HG03159 (cell line): ENCODE results near the gene RGSL1.

Experiments used
- ATAC-seq: cut with Tn5 transposase; IDR thresholded peaks from one replicate; pipeline ENCODE4 v1.9.1; 2021; ENCODE audit warnings: mild to moderate bottlenecking, moderate library complexity; ENCODE audit not compliant: unreplicated experiment

Gene RGSL1

DNA sequence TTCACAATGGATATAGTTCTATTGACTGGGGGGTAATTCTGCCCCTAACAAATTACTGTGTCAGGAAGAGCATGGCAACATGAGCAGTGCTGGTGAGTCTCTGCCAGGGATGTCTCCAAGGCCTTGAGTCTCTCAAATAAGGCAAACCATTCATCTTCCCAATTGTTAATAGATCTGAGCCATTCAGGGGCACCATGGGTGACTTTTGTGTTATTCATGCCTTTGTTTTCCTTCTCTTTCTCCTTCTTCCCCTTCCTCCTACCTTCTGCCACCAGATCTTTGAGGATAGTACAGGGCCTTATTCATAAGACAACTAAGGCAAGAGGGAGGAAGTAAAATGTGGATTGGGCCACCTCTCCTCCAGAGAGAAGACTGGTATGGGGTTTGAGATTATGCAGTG lies at the start of gene RGSL1:
Gene RGSL1, plus strand, starts transcription at position 60 of the 400 bp plus-strand sequence. Its CDS starts 20 bp downstream, at position 80.
- ATAC-seq, result no peak

GRCh38 chr1:182400567-182400966 lies 49.4 kb upstream of the RGSL1 start, which contains the start of gene TEDDM1:
Gene TEDDM1, minus strand, starts transcription at chr1:182400667. Its CDS starts 182 bp downstream, at chr1:182400485.
- ATAC-seq, result no peak

DNA sequence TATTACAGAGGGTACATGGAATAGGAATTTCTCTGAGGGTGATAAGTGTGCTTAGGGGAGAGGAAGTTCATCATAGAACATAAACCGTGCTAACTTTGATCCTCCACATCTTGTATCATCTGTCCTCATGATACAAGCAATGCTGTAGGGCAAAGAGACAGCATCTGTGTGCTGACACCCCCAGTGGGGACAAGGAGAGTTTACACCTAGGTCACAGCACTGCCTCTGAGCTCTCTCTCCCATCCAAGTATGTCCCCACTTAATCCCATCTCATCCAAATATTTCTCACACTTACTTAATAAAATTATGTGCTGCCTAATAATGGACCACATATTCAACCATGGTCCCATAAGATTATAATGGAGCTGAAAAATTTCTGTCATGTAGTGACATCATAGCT lies 45.2 kb upstream of the RGSL1 start:
- no peak for ATAC-seq

GRCh38 chr1:182405578-182405977 lies 44.4 kb upstream of the RGSL1 start:
- no peak for ATAC-seq

GRCh38 chr1:182406012-182406411 lies 43.9 kb upstream of the RGSL1 start:
- no peak for ATAC-seq

DNA sequence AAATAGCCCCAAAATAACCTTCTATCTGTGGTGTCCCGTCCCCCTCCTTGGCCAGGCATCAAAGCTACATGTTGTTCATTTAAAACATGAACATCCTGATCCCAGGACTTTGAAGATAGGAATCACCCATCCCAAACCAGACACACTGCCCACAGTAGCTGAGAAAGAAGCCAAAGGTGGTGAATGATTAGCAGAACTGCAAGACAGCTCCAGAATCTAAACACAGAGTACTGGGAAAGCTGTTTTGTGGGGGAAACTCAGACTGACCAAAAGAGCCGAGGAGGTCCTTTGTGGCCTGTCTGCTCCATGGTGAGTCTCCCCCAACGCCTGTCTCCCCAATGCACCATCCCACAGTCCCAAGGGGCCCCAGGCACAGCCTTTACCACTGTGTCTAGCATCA lies 42.2 kb upstream of the RGSL1 start:
- no peak for ATAC-seq

GRCh38 chr1:182408435-182409075 lies 41.4 kb upstream of the RGSL1 start:
- no peak for ATAC-seq

DNA sequence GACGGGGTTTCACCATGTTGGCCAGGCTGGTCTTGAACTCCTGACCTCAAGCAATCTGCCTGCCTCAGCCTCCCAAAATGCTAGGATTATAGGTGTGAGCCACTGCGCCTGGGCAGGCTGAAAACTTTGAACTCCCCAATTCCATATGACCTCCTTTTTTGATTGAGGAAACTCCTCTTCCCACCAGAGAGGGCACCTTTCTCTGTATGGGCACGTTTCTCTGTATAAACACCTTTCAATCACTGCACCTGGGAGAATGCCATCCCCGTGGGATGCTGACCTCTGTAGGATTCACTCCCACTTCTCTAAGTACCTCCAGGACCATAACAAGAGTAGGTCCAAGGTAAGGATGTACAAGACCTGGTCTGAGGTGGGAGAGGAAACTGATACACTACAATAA lies 39.8 kb upstream of the RGSL1 start:
- no peak for ATAC-seq

DNA sequence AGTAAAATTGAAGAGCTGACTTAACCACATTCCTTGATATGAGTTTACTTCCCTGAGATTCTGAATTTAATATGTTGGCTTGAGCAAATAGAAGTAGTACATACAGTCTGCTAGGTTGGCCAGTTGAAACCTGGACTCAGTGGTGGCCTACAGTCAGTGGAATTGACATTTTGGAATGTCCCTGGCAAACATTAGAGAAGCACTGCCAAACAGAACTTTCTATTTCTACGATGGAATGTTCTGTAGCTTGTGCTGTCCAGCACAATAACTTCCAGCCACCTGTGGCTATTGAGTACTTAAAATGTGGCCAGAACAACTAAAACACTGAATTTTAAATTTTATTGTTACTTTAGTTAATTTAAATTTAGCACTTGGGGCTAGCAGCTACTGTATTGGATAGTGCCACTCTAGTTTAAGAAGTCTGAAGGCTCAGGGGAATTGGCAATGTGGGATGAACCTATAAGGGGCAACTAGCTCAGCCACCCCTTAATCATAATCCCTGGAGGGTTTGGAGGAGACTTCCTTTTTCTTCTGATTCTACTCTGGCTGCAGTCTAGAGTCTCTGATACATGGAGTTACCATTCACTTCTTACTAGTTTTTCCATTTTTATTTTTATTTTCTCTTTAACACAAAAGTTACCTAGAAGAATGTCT lies 39.2 kb upstream of the RGSL1 start:
- no peak for ATAC-seq

DNA sequence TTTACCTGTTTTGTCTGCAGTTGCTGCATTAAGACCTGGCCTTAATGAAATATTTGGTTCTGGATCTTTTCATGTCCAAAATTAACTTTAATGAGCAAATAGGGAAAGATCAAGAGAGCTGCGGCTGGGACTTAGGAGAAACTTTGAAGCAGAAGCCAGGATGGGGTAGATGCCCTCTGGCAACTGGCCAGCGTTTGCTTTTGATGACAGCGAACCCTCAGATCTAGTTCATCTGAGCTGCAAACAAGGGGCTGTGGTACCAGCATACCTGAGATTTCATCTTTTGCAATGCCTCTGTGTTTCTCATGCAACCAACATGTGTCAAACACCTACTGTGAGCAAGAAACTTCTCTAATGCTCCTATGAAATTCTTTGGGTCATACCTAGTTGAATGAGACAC lies 36.5 kb upstream of the RGSL1 start:
- no peak for ATAC-seq

- no peak for ATAC-seq
These were observed 36.0 kb upstream of the RGSL1 start for GRCh38 chr1:182413969-182414368.

DNA sequence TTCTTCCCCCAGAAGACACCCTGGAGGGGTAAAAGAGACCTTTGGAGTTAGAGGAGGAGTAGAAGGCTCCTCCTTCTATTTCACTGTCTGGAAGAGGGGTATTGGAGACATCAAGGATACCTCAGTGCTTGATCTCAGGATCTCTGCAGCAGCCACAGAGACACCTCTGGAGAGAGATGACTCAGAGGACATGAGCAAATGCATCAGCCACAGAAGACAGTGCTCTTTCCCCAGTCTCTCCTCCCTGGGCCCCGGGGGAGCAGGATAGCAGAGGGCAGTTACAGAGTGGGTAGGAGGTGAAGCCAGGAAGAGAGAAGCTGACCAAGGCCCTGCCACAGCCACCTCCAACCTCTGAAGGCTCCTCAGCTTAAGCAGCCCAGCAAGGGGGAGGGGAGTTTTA lies 34.2 kb upstream of the RGSL1 start:
- no peak for ATAC-seq

DNA sequence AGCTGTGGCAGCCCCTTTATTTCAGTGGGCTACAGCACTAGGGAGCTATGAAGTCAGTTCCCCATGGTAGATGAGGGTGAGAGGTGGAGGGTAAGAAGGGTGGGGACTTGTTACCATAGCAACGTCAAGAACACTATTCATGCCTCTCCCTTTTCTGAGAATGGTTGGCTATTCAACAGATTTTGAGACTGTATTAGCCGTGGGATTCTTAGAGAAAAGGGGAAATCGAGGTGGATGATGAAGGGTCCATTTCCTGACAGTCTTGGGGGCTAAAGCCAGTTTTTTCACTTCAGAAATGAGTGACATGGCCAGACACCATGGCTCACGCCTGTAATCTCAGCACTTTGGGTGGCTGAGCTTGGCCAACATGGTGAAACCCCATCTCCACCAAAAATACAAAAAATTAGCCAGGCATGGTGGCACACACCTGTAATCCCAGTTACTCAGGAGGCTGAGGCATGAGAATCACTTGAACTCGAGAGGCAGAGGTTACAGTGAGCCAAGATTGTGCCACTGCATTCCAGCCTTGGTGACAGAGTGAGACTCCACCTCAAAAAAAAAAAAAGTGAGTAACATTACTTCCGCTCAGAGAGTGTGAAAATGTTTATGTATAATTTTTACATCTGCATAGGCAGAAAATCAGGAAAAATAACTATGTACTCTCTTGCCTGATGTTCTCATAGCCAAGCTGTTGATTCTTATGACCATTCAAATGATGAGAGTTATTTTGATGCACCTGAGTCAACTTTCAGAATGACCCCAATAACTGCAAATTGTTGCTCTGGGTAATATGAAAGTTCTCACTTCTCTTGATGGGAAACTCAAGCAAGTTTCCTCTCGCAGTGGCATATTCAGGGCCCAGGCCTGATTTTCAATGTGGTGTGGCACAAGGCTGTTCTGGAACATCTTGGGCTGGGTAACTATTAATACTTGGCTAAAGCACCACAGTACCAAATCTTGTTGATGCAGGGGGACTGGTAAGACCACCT lies 23.2 kb upstream of the RGSL1 start:
- ATAC-seq, result peak; percentile 66

GRCh38 chr1:182428043-182428442 lies 21.9 kb upstream of the RGSL1 start:
- no peak for ATAC-seq

DNA sequence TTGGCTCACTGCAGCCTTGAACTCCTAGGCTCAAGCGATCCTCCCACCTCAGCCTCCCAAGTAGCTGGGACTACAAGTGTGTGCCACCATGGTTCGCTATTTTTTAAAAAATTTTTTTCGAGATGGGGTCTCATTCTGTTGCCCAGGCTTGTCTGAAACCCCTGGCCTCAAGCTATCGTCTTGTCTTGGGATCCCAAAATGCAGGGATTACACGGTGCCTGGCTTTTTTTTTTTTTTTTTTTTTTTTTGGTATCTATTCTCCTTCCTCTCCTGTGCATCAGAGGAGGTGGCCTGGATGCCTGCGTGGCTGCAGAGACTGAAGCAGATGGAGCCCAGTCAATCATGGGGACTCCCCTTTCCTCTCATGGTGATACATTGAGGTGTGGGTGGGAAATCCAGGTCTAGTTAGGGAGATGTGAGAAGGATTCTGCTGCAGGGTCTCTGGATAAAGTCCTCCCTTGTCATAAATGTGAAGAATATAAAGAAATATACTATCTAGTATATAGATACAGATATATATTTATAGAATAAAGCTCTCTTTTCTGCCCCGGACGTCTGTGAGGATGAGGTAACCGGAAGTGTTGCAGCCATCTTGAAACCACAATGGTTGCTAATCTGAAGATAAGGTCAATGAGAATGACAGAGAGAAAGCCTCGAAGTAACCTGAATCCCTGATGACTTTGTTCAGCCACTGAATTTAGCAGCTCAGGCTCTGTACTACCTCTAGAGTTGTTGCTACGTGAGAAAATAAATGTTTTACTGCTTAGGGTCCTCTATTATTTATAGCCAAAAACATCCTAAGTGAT lies 19.5 kb upstream of the RGSL1 start:
- ATAC-seq, result peak; percentile 43

DNA sequence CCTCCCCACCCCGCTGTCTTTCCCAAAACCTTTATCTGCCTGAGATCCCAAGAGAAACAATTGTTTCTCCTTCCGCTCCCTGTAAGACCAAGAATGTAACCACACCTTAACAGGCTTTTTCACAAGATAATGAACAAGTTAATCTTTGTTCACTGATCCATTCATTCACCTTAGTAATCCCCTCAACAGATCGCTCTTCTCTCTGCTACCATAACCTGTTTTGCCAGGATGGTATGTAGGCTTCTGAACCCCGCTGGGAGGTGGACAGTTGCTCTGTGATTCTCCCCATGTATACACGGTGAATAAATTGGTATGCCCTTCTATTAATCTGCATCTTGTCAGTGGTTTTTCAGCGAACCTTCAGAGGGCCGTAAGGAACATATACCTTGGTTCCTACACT lies 18.7 kb upstream of the RGSL1 start:
- no peak for ATAC-seq

DNA sequence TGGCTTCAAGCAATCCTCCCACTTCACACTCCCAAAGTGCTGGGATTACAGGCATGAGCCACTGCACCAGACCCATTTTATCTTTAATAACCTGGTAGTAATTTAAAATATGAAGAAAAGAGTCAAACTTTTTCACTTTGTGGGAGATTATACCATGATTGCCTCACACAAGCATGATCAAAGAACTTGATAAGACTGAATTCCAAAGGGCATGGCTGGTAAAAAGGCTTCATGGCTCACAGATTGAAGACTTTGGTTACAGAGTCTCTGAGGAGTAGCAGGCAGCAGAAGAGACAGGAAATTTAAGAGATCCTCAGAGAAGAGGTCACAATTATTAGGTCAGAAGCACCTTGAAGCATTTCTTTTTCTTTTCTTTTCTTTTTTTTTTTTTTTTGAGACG lies 16.4 kb upstream of the RGSL1 start:
- no peak for ATAC-seq

GRCh38 chr1:182438326-182438725 lies 11.6 kb upstream of the RGSL1 start:
- no peak for ATAC-seq

DNA sequence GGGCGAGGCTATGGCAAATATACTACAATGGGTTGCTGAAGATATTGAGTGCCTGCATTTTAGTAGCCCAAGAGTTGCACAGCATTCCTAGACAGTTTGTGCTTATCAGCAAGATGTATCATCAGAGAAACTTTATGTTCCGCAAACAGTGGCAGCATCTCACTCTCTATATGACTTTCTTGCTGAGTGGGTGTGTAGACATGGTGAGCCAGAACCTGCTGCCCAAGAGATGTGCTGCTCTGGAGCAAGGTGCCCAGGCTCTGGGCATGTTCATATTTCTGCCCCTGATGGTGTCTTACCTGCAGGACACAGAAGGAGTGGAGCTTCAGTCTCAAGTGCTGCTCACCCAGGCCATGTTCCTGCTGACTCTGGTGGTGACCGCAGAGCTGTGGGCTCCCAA lies 8.2 kb upstream of the RGSL1 start:
- ATAC-seq, result no peak

- ATAC-seq, result no peak
These were observed 7.6 kb upstream of the RGSL1 start for GRCh38 chr1:182442333-182442732.

GRCh38 chr1:182444497-182444896 lies 5.4 kb upstream of the RGSL1 start:
- ATAC-seq, result no peak
